ENCODE data around the gene DOK3. TPM values are rescaled to one million over a fixed set of nuclear protein-coding genes. Genes with fewer than 3 reads are reported as not detected.
A peak's percentile ranks its signal among the peaks of the same experiment; 100 is the strongest.

Gene DOK3
- total RNA-seq, 1 experiment from 2014 or later = 6.0 TPM

GRCh38 chr5:177496727-177497291, 12.8 kb downstream of the DOK3 start:
- Mint-ChIP-seq H3K9me3 (ENCODE audit: unreplicated experiment) (no peaks in the 10 kb centered on the region), H3K27me3 (ENCODE audit: insufficient read depth, unreplicated experiment) (no peaks in the 10 kb centered on the region), H3K4me3 (ENCODE audit: unreplicated experiment) (peak overlapping the region; percentile 74), H3K36me3 (ENCODE audit: insufficient read depth, unreplicated experiment) (peaks cover 4% of the 10 kb centered on the region), H3K4me1 (ENCODE audit: insufficient read depth, unreplicated experiment) (peaks cover 51% of the 10 kb centered on the region), H3K27ac (ENCODE audit: low read depth, unreplicated experiment) (peak overlapping the region; percentile 55)
- TF ChIP-seq CTCF (IDR thresholded peaks at IDR 0.05; ENCODE audit: unreplicated experiment) = no peak
- no TSS peak for BruUV-seq (replicated peaks)
- intact Hi-C loops (cut with micrococcal nuclease) = loop anchor here (1.0 to 2.0 kb wide), 4 partner anchors 18 to 107 kb away; no protein-coding TSS in a partner anchor
- DNase-seq (ENCODE audit: unreplicated experiment) = peak; percentile 95
- ChIA-PET CTCF (interaction anchor here (0.6 to 8.6 kb wide), 14 partner anchors 10 to 385 kb away, joined by 3 to 83 read pairs (median 4); partner anchors contain the start of gene DDX41), POLR2A (interaction anchor here (0.6 to 3.9 kb wide), 27 partner anchors 11 to 195 kb away, joined by 3 to 24 read pairs (median 5); partner anchors contain the start of genes B4GALT7, DDX41, GRK6 and RAB24)

DNA sequence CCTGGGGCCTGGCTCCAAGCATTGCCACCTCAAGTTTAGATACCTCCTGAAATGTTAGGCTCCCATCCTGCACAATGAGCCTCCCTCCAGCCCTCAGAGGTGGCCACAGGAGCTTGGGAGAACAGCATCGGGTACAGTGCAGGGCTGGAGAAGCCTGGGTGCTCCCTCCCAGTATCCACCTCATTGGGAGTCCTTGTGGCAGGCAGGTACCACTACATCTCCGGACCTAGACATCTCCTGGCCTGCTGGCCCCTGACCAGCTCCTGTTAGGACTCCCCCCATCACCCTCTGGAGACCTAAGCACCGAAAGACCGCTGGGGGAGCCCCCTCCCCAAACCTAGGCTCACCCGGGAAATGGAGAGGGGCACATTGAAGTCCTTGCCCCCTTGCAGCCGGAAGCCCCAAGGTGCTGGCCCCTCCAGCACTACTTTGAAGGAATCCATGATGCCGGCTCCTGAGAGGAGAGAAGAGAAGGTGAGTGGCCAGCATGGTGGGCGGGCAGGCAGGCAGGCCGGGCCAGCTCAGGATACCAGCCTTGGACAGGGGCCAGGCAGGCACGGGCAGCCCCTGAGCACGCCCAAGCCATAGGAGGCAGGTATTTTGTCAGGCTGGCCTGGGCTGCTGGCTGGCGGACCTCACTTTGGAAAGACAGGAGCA, 13.4 kb downstream of the DOK3 start:
- intact Hi-C loops (cut with micrococcal nuclease) = loop anchor here (2.0 kb wide), 2 partner anchors 17 to 51 kb away; no protein-coding TSS in a partner anchor
- peak; percentile 59 for TF ChIP-seq CTCF (IDR thresholded peaks at IDR 0.05; ENCODE audit: unreplicated experiment)
- peak; percentile 77 for DNase-seq (ENCODE audit: unreplicated experiment)
- Mint-ChIP-seq H3K4me3 (ENCODE audit: unreplicated experiment) (peak overlapping the region; percentile 74), H3K27me3 (ENCODE audit: insufficient read depth, unreplicated experiment) (no peaks in the 10 kb centered on the region), H3K4me1 (ENCODE audit: insufficient read depth, unreplicated experiment) (peaks cover 53% of the 10 kb centered on the region), H3K36me3 (ENCODE audit: insufficient read depth, unreplicated experiment) (peaks cover 6% of the 10 kb centered on the region), H3K27ac (ENCODE audit: low read depth, unreplicated experiment) (peak overlapping the region; percentile 55), H3K9me3 (ENCODE audit: unreplicated experiment) (no peaks in the 10 kb centered on the region)
- BruUV-seq (replicated peaks) = no TSS peak
- CTCF ChIA-PET = interaction anchor here (0.6 to 8.6 kb wide), 14 partner anchors 11 to 321 kb away, joined by 3 to 65 read pairs (median 6); no protein-coding TSS in a partner anchor
- POLR2A ChIA-PET = interaction anchor here (0.5 to 3.9 kb wide), 16 partner anchors 10 to 194 kb away, joined by 3 to 24 read pairs (median 5); partner anchors contain the start of gene GRK6

DNA sequence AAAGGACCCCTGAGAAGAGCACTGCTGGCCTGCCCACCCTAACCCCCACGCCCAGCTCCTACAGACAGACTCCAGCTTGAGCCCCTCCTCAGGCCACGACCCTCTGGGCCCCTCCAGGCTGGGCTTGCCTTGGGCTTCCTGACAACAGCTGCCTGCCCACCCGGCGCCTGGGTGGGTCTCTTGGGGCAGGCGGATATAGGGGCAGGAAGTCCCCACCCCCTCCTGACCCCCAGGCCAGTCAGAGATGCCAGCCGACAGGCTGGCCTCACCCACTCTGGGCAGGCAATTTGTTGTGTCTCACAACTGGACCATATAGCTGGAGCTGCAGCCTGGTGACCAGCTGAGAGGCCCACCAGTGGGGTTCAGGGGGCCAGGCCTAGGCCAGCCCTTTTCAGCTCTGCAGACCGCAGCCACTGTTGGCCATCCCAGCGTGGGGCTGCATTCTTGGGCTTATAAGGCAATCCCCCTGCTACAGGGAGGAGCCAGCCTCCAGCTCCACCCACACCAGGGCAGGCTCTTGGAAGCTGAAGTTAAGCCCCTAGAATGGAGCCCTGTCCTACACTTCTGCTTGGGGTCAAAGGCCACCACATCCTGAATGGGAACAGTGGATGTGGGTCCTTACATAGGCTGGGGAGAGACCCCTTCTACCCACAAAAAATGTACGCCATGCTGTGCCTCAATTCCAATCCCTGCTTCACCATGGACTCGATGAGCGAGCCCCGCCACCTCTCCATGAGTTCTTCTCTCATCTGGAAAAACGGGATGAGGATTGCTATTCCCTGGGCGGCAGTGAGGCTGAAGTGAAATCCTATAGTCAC, 14.2 kb downstream of the DOK3 start:
- Mint-ChIP-seq H3K27me3 (ENCODE audit: insufficient read depth, unreplicated experiment) (no peaks in the 10 kb centered on the region), H3K36me3 (ENCODE audit: insufficient read depth, unreplicated experiment) (peaks cover 12% of the 10 kb centered on the region), H3K9me3 (ENCODE audit: unreplicated experiment) (no peaks in the 10 kb centered on the region), H3K27ac (ENCODE audit: low read depth, unreplicated experiment) (peak overlapping the region; percentile 70), H3K4me3 (ENCODE audit: unreplicated experiment) (peak overlapping the region; percentile 74), H3K4me1 (ENCODE audit: insufficient read depth, unreplicated experiment) (peaks cover 50% of the 10 kb centered on the region)
- POLR2A ChIA-PET = interaction anchor here (0.5 to 3.9 kb wide), 13 partner anchors 16 to 194 kb away, joined by 3 to 24 read pairs (median 5); partner anchors contain the start of gene GRK6
- TF ChIP-seq CTCF (IDR thresholded peaks at IDR 0.05; ENCODE audit: unreplicated experiment) = no peak
- intact Hi-C loops (cut with micrococcal nuclease) = loop anchor here (2.0 kb wide), 2 partner anchors 17 to 51 kb away; no protein-coding TSS in a partner anchor
- CTCF ChIA-PET = interaction anchor here (0.9 to 8.6 kb wide), 11 partner anchors 10 to 126 kb away, joined by 3 to 65 read pairs (median 9); no protein-coding TSS in a partner anchor
- BruUV-seq (replicated peaks) = no TSS peak
- no peak for DNase-seq (ENCODE audit: unreplicated experiment)

All from MCF 10A (cell line).